ENCODE results near the gene CBLIF. TPM values are rescaled to one million over a fixed set of nuclear protein-coding genes. Genes with fewer than 3 reads are reported as not detected.
A peak's percentile ranks its signal among the peaks of the same experiment; 100 is the strongest.

Gene CBLIF
- total RNA-seq, 1 donor from 2014 or later = not detected

DNA sequence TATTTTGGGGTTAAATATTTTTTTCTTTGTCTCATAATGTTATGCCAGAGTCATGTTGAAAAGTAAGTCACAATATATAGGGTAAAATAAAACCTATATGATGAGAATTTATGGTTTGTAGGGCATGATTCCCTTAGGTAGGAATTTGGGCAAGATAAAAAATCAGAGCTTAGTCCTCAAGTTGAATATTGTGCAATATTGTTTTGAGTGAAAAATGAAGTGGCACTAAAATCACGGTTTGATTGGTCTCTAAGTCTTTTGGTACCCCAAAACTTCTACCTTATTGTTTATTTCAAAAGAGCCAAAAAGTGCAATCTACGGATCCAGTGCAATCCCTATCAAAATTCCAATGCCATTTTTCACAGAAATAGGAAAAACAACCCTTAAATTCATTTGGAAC, 33.1 kb downstream of the CBLIF start:
- Histone ChIP-seq H3K27me3 (ENCODE audit: control insufficient read depth, insufficient read depth, low read length) (no peaks in the 10 kb centered on the region), H3K36me3 (ENCODE audit: control insufficient read depth, insufficient read depth, low read length) (no peaks in the 10 kb centered on the region), H3K4me3 (ENCODE audit: low read depth, low read length) (no peak overlapping the region)
- no peak for DNase-seq (ENCODE audit: low read depth)
- FAIRE-seq = no peak
- TF ChIP-seq CTCF (IDR thresholded peaks at IDR 0.05; ENCODE audit: insufficient read depth, low read length, severe bottlenecking) = no peak

DNA sequence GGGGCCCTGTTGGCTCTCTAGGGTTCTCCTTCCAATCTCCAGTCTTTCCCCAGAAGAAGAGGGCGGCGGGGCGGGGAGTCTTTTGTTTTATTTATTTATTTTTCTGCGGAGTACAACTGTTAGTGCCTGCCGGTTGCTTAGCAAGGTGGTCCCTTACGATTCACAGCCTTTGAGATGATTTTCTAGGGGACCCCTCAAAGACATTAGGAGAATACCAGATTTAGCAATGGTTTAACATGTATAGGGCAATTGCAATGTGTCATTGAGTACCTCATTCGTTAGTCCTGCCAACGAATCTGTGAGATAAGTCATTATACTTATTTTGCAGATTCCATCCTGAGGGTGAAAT, 34.4 kb downstream of the CBLIF start:
- peak overlapping the region; percentile 96 for H3K4me3 ChIP-seq (ENCODE audit: low read depth, low read length)
- FAIRE-seq (no peak), DNase-seq (ENCODE audit: low read depth) (no peak)
- H3K36me3 ChIP-seq (ENCODE audit: control insufficient read depth, insufficient read depth, low read length) = peaks cover 7% of the 10 kb centered on the region
- TF ChIP-seq CTCF (IDR thresholded peaks at IDR 0.05; ENCODE audit: insufficient read depth, low read length, severe bottlenecking) = no peak
- no peaks in the 10 kb centered on the region for H3K27me3 ChIP-seq (ENCODE audit: control insufficient read depth, insufficient read depth, low read length)

DNA sequence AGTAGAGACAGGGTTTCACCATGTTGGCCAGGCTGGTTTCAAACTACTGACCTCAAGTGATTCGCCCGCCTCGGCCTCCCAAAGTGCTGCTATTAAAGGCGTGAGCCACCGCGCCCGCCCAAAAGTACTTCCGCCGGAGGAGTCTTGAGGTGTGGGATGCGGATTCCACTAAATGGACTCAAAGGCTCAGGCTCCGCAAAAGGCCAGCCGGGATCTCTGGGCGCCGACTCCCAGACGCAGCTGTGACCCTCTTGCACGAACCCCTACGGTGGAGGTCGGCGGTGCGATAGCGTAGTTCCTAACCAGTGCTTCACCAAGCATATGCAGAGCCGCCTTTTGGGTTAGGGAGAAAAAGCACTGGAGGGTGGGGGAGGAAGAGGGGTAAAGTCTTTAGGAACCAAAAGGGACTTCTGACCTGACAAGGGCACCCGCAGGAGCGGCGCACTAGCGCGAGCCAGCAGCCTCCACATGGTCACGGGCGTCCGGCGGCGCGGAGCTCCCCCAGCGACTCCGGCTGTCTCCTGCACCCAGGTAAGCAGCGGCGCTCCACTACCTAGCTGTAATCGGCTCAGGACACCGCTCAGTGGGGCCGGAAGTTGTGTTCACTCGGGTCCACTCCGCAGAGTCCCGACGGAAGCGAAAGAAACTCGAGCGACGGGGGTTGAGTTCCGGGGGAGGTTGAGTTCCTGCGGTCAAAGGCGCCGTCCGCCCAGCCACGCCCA, 34.9 kb downstream of the CBLIF start, which contains the start of gene MRPL16:
Gene MRPL16, minus strand, starts transcription at position 590 of the 722 bp plus-strand sequence. Its CDS starts 120 bp downstream, at position 470.
- no peaks in the 10 kb centered on the region for H3K27me3 ChIP-seq (ENCODE audit: control insufficient read depth, insufficient read depth, low read length)
- peaks cover 7% of the 10 kb centered on the region for H3K36me3 ChIP-seq (ENCODE audit: control insufficient read depth, insufficient read depth, low read length)
- peak within 1 kb of the TSS; percentile 96 for H3K4me3 ChIP-seq (ENCODE audit: low read depth, low read length)
- DNase-seq (ENCODE audit: low read depth) (peak; percentile 80), FAIRE-seq (no peak)
- TF ChIP-seq CTCF (IDR thresholded peaks at IDR 0.05; ENCODE audit: insufficient read depth, low read length, severe bottlenecking) = peak; percentile 62

- no peak overlapping the region for H3K4me3 ChIP-seq (ENCODE audit: low read depth, low read length)
- DNase-seq (ENCODE audit: low read depth) (no peak), FAIRE-seq (no peak)
- H3K36me3 ChIP-seq (ENCODE audit: control insufficient read depth, insufficient read depth, low read length) = peaks cover 9% of the 10 kb centered on the region
- H3K27me3 ChIP-seq (ENCODE audit: control insufficient read depth, insufficient read depth, low read length) = no peaks in the 10 kb centered on the region
- no peak for TF ChIP-seq CTCF (IDR thresholded peaks at IDR 0.05; ENCODE audit: insufficient read depth, low read length, severe bottlenecking)
These were observed 38.2 kb downstream of the CBLIF start for GRCh38 chr11:59807047-59807610.

GRCh38 chr11:59804061-59804460, 41.2 kb downstream of the CBLIF start:
- DNase-seq (ENCODE audit: low read depth) = no peak
- no peak for FAIRE-seq
- no peaks in the 10 kb centered on the region for H3K27me3 ChIP-seq (ENCODE audit: control insufficient read depth, insufficient read depth, low read length)
- no peak for TF ChIP-seq CTCF (IDR thresholded peaks at IDR 0.05; ENCODE audit: insufficient read depth, low read length, severe bottlenecking)
- H3K36me3 ChIP-seq (ENCODE audit: control insufficient read depth, insufficient read depth, low read length) = peaks cover 9% of the 10 kb centered on the region
- no peak overlapping the region for H3K4me3 ChIP-seq (ENCODE audit: low read depth, low read length)
